HG02884 (cell line): ENCODE data around the gene PRKX.
"Not testable (repeated sequence)": the region's sequence is repeated elsewhere in the genome, so short reads cannot be mapped to it uniquely, and the experiment has no call there.

ENCODE experiments used
- ATAC-seq: cut with Tn5 transposase; IDR thresholded peaks from one replicate; pipeline ENCODE4 v1.9.1; 2021; ENCODE audit warnings: mild to moderate bottlenecking, moderate library complexity; ENCODE audit not compliant: unreplicated experiment

Gene PRKX

GRCh38 chrX:3713225-3713936 lies at the start of gene PRKX:
PRKX (minus strand) TSS chrX:3713649; CDS start chrX:3713253, 396 bp downstream.
- ATAC-seq = peak; percentile 76

- ATAC-seq = no peak
Observed at GRCh38 chrX:3763111-3763510, 49.7 kb upstream of the PRKX start.

GRCh38 chrX:3757510-3758025 lies 44.1 kb upstream of the PRKX start:
- ATAC-seq = no peak

GRCh38 chrX:3748052-3748559 lies 34.7 kb upstream of the PRKX start:
- ATAC-seq = no peak

- no peak for ATAC-seq
Observed at GRCh38 chrX:3743801-3744439, 30.5 kb upstream of the PRKX start.

- ATAC-seq = not testable (repeated sequence)
Observed at GRCh38 chrX:3740946-3741345, 27.5 kb upstream of the PRKX start.

GRCh38 chrX:3738509-3738908 lies 25.1 kb upstream of the PRKX start:
- ATAC-seq = no peak

- not testable (repeated sequence) for ATAC-seq
Observed at GRCh38 chrX:3736536-3736935, 23.1 kb upstream of the PRKX start.

GRCh38 chrX:3735891-3736290 lies 22.4 kb upstream of the PRKX start:
- ATAC-seq = not testable (repeated sequence)

GRCh38 chrX:3734456-3734855 lies 21.0 kb upstream of the PRKX start:
- ATAC-seq = not testable (repeated sequence)

GRCh38 chrX:3733043-3733430 lies 19.6 kb upstream of the PRKX start:
- ATAC-seq = no peak

GRCh38 chrX:3732326-3733042 lies 19.0 kb upstream of the PRKX start:
- ATAC-seq = not testable (repeated sequence)

GRCh38 chrX:3728454-3728853 lies 15.0 kb upstream of the PRKX start:
- ATAC-seq = no peak

- not testable (repeated sequence) for ATAC-seq
Observed at GRCh38 chrX:3723460-3723859, 10.0 kb upstream of the PRKX start.

- no peak for ATAC-seq
Observed at GRCh38 chrX:3717742-3718420, 4.4 kb upstream of the PRKX start.

GRCh38 chrX:3715921-3716320 lies 2.5 kb upstream of the PRKX start:
- ATAC-seq = no peak

- not testable (repeated sequence) for ATAC-seq
Observed at GRCh38 chrX:3714706-3715479, 1.4 kb upstream of the PRKX start.

GRCh38 chrX:3713937-3714434 lies 537 bp upstream of the PRKX start:
- no peak for ATAC-seq

GRCh38 chrX:3712870-3713224 lies 602 bp downstream of the PRKX start:
- ATAC-seq = peak; percentile 15
